HG03432 (cell line): Measurements from ENCODE around the gene NEO1.

Source experiments
- ATAC-seq: cut with Tn5 transposase; IDR thresholded peaks from one replicate; pipeline ENCODE4 v1.9.1; 2021; ENCODE audit warnings: mild to moderate bottlenecking, moderate library complexity; ENCODE audit not compliant: unreplicated experiment

The NEO1 gene

GRCh38 chr15:73072894-73073293 lies 20.6 kb downstream of the NEO1 start:
- ATAC-seq: no peak

GRCh38 chr15:73074241-73074640 lies 22.0 kb downstream of the NEO1 start:
- no peak for ATAC-seq

DNA sequence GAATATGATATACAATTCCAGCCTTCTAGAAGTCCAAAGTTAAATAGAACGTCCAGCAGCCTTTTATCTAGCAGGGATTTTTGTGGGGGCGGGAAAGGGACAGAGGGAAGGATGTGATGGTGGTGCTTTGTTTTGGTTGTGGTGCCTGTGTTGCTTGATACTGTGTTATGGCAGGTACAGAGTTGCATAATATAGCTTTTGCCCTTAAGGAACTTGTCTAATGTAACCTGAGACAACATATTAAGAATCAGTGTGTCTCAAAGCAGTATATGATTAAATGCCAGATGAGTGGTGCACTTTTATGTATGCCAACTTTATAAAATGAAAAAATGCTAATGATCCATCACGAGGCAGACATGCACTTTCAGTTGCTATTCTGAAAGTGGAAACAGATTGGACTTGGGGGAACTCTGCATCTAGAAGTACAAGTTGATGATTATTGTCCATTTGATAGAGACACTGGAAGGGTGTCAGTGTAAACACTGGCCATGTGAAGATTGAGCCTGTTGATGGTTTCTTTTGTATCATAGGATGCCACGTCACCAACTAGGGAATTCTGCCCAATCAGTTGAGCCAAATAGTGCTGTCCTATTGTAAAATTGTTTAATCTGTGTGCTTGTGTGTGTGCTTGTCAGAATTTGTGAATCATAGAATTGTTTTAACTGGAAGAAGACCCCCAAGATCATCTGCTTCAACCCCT lies 23.0 kb downstream of the NEO1 start:
- no peak for ATAC-seq

GRCh38 chr15:73078291-73078690 lies 26.0 kb downstream of the NEO1 start:
- no peak for ATAC-seq

DNA sequence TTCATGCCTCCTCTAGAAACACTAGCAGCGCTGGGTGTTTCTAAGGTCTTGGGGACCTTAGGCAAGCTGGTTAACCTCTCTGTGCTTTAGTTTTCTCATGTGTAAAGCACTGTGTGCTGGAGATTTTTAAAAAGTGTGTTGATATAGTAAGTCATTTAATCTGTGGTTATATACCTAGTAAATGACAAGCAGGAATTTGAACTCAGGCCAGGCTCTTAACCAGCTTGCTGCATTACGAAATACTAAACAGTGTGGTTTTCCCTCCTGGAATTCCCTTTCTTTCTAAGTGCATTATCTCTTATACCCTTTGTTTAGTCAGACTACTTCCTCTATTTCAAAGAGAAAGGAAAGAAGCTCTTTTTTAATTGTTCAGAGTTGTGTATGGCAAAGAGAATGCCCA lies 26.5 kb downstream of the NEO1 start:
- no peak for ATAC-seq

- no peak for ATAC-seq
Measured at GRCh38 chr15:73079565-73079964, 27.3 kb downstream of the NEO1 start.

- no peak for ATAC-seq
Measured at GRCh38 chr15:73081321-73081958, 29.2 kb downstream of the NEO1 start.

- ATAC-seq: no peak
Measured at GRCh38 chr15:73082812-73083211, 30.5 kb downstream of the NEO1 start.

DNA sequence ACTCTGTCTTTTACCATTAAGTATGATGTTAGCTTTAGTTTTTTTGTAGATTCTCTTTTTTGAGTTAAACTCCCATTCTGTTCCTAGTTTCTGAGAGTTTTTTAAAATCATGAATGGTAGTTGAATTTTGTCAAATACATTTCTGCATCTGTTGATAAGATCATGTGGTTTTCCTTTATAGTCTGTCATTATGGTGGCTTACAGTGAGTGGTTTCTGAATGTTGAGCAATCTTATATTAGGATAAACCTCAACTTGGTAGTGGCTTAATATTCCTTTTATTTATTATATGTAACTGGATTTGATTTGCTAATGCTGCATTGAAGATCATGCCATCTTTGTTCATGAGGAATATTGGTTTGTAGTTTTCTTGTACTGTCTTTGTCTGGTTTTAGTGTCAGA lies 34.8 kb downstream of the NEO1 start:
- ATAC-seq: no peak

GRCh38 chr15:73105064-73105463 lies 52.8 kb downstream of the NEO1 start:
- no peak for ATAC-seq

GRCh38 chr15:73108676-73109075 lies 56.4 kb downstream of the NEO1 start:
- no peak for ATAC-seq

- ATAC-seq: no peak
Measured at GRCh38 chr15:73109765-73110164, 57.5 kb downstream of the NEO1 start.

DNA sequence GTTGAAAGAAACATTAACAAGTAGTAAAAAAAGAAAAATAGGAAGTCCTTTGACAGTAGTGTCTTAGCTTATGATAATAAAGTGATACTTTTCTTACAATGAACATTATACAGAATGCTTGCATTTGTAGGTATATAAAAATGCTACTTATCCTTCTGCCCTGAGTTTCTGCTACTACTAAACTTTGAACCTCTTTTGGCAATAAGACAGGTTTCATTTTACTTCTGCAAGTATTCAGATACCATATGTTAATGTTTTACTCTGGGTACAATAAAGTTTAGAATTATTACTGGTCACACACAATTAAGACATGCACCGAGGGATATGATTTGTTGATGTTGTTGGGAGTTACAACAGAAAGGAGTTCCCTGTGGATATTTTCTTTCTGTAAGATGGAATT lies 57.9 kb downstream of the NEO1 start:
- ATAC-seq: no peak

DNA sequence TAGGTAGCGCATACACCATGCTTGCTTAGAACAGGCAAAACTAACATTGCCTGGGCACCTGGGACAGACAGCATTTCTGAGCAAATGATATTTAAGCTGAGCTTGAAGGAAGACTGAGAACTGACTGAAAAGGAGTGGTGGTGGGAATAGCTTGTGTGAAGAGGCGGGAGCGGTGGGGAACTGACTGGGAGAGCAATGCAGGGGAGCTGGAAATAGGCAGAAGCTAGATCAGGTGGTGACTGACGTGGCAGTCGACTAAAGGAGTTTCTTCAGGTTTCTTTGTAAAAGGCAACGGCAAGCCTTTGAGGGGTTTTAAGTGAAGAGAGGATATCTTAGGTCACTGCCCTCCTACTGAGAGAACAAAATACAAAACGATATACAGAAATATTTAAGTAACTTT lies 61.8 kb downstream of the NEO1 start:
- no peak for ATAC-seq

- ATAC-seq: no peak
Measured at GRCh38 chr15:73116164-73116563, 63.9 kb downstream of the NEO1 start.

DNA sequence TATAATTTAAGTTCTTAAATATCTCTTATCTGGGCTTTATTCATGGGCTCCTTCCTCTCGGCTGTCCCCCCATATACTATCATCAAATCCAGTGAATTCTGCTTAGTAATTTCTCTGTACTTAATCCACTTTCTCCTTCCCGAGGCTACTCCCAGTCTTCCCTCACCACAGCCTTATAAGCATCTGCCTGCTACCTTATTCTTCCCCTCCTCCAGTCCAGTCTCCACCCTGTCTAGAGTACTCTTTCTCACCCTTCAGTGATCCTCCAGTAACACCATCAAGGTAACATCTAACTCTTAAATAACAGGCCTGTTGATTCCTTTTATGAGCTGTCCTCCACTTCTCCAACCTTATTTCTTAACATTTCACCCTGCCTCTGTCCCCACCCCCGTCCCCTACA lies 65.8 kb downstream of the NEO1 start:
- no peak for ATAC-seq

- no peak for ATAC-seq
Measured at GRCh38 chr15:73119478-73119877, 67.2 kb downstream of the NEO1 start.

GRCh38 chr15:73120269-73120668 lies 68.0 kb downstream of the NEO1 start:
- no peak for ATAC-seq

DNA sequence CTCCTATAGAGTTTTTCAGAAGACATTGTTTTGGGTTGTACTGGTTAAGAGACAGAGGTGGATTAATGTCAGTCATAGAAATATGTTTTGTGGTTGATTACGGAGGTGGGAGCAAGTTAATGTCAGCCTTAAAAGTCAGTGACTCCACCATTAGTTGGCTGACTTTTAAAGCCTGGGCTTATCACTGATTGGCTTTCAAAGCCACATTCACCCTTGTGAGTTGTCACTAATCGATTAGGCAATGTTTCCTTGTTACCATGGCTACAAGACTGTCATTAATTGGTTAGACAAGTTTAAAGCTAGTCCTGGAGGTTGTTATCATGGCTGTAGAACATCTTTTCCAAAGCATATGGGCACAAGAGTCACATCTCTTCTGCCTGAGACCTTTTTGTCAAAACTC lies 73.0 kb downstream of the NEO1 start:
- ATAC-seq: no peak

- no peak for ATAC-seq
Measured at GRCh38 chr15:73127302-73127936, 75.2 kb downstream of the NEO1 start.

- no peak for ATAC-seq
Measured at GRCh38 chr15:73130830-73131229, 78.6 kb downstream of the NEO1 start.

DNA sequence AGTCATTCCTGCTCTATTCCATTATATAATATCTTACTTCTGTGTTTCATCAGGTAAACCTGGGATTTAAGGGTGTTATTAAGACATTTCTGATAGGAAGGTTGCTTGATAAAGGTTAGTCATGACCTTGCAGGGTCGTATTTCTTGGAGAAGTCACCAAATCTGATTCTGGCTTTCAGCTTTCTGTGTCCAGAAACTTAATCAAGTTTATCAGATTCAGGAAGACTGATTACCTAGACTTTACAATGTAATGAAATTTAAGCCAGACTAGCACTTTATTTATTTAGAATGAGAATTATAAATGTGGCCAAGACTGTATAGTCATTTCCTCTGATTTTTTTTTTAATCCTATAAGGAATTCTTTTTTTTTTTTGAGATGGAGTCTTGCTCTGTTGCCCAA lies 81.9 kb downstream of the NEO1 start:
- no peak for ATAC-seq
